Fibroblast of upper back skin (primary cell): ENCODE measurements around the gene ITPR3.
"Not testable (repeated sequence)": the region's sequence is repeated elsewhere in the genome, so short reads cannot be mapped to it uniquely, and the experiment has no call there.

Experiments used
- DNase-seq: peaks from one replicate; pipeline ENCODE4 v3.0.0-alpha.2; 2013

The ITPR3 gene

DNA sequence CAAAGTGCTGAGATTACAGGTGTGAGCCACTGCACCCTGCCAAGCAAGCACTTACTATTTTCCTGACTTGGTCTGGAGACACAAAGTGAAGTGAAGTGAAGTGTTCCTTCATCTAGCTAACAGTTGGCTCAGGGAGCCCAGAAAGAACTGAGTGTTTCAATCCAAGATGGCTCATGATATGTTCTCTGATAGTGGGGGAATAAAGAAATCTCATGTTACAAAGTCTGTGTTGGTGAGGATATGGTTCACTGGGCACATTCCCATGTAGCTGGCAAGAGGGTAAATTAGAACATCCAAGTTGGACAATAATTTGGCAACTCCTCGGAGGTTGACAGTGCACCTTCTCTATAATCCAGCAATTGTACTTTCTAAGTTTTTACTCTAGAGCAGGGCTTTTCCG lies 5.0 kb upstream of the ITPR3 start:
- no peak for DNase-seq

DNA sequence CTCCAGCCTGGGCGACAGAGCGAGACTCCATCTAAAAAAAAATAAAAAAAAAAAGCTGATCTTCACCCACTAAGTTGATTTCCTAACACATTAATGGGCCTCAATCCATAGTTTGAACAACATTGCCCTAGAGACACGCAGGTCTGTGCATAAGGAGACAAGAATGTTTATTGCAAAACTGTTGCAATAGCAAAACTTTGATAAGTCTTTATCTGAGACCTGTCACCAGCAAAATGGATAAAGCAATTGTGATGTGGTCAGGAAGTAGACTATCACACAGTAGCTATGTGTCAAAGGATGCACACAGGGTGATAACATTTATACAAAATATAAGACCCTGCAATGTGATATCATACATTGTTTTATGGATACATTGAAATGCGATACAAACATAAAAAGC lies 4.2 kb upstream of the ITPR3 start:
- DNase-seq: no peak

DNA sequence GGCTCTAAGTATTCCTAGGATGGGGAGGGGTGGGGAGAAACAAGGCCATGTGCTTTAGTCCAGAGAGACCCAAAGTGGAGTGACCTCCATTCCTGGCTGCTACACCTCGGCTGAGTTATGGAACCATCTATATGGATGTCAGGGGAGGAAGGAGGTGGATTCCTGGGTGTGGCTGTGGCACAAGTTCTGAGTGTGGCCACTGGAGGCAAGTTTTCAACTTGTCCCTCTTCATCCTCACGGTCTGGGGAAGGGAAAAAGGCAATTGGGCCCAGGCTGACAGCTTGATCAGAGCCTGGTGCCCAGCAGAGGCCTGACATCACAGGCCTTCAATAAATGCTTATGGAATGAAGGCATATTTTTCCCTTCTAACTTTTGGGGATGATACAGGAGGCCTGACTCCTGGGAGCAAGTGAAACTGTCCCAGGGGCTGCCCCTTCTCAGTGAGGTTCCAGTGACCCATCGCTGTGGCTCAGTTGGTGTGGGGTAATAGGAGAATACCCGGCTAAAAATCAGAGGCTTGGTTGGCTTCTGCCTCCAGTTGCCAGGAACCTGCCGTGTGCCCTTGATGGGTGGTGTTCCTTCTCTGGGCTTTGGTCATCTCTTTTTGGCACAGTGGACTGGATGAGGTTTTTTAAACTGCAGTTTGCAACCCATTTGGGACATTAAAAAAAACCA lies 1.8 kb upstream of the ITPR3 start:
- DNase-seq: no peak

DNA sequence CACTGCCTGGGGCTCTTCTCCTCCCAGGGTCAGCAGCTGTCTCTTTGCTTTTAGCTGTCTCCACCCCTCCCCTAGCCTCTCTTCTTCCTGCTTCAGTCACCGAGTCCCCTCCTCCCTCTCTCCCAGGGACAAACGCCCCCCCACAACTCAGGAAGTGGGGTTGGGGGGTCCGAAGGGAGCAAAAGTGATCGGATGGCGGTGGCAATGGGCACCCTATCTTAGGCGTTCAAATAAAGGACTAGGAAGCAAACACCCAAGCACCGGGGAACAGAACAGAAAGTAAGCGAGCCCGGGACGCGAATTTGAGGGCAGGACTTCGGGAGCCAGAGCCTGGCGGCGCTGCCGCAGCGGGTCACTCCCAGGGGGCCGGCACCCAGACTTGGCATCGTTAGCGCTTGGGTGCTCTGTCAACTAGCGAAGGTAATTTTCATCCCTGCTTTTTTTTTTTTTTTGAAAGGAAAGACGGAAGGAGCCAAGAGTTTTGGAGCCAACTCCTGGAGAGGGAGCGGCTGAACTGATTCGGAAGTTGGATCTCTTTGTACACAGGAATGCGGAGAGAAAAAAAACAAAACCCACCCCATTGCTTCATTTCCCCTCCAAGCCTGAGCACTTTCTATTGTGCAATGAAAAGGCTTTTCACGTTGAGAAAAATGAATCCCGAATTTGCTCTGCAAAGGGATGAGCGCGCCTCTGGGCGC lies 815 bp upstream of the ITPR3 start:
- DNase-seq: peak; percentile 46

DNA sequence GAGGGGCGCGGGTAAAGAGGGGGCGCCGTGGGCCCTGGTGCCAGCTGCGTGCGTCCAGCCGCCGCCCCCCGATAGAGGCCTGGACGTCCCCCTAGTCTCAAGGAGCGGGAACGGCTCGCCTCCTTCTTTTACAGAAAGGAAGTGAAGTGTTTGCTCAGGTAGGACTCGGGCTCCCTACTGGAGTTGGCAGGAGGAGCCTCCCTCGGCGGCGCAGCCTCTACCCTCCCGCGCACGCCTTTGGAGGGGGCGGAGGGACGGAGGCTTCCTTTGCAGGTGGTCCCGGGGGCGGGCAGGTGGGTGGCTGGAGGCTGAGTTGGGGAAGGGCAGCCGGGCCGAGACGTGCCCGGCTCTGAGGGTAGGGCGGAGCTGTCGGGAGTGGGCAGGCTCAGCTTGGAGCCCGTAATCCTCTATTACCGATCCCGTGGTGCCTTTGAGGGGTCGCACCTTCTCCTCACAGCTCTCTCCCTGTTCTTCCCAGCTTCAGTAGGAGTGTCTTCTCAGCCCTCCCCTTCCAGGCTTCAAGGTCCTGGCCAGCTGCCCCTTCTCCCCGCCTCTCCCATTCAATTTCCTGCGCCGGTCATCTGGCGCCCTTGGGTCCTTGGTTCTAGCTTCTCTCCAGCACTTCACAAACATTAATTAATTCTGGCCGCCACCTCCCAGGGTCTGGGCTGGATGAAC lies 728 bp downstream of the ITPR3 start:
- DNase-seq: no peak

DNA sequence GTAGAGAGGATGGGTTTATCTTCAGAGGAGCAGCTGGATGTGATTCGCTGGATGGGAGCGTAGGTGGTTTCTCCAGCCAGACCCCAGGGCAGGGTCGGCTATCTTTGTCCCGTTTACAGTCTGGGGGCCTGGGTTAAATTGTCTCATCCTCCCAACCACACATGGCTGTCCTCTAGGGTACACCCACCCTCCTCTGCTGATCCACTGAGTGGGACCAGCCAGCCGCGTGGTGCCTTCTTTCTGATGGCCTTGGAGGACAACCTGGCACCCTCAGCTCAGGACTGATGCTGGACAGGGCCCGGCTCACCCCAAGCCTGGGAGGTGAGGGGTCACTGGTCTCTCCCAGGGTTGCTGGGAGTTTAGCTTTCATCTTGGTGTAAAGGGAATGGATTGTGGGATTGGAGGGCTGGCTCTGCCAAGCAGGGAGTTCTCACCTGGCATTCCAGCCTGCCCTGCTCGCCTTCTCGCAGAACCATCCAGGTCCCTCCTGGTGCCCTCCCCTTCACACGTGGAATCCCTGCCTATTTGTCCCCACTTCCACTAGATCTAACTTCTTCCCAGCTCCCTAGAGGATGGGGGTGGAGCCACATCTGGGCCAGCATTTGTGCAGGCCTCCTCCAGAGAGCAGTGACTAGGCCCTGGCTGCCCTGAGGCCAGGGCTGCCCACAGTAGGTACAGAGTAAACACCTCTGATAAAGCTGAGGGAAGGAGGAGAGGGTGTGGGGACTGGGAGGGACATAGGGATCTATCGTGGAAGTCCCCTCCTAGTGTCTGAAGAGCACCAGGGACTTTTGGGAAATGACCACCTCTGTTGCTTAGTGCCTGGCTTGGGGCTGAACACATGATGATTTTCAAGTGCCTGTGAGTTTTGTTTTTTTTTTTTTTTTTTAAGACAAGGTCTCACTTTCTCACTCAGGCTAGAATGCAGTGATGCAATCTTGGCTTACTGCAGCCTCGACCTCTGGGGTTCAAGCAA lies 1.6 kb downstream of the ITPR3 start:
- no peak for DNase-seq

DNA sequence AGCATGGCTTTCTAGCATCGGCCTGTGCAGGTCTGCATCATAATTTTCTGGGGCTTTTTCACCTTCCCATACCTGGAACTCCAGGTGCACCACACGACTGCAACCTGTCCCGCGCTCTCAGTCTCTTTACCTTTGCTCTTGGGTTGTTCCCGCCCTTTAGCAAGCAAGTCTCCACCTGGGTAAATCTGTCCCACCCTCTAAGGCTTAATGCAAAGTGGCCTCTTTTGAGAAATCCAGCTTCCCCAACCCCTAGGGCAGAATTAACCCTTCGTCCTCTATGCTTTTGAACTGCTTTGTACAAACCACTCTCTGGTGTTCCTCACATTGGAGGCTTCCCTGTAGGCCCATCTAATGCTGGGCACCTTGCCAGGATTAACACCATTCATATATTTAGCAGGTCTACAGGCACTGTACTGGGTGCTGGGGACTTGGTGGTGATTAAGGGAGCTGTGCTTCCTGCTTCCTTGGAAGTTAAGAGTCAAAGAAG lies 2.8 kb downstream of the ITPR3 start:
- no peak for DNase-seq

DNA sequence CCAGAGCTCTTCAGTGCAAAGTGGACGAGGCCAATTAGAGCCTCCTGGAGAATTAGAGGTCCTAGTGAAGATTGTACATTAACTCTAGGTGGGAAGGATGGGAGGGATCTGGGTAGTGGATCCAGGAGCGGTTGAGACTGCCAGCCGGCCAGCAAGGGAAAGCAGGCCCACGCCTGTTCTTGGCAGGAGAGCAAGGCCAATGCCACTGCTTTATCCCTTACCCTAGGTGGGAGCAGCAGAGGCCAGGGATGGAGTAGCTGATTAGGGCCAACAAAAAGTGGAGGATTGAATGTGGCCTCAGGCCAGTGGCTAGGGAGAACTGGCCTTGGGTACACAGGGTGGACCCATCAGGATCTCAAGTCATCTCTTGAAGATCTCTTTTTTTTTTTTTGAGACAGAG lies 3.7 kb downstream of the ITPR3 start:
- DNase-seq: no peak

DNA sequence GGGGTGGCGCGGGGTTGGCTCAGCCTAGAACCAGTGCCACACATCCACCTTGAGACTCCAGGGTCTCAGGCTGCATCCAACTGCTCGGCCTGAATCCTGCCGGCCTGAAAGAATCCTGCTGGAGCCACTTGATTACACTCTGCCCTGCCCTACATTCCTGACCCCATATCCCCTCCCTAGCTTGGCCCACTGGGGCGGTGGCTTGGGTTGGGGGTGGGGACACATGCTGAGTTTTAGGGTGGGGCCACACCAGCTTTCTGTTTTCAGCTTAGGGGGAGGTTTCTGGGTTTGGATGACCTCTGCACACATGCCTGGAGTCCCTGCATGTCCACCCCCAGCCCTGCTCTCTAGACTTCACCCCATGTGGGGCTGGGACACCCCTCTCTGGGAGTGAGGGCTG lies 6.8 kb downstream of the ITPR3 start:
- no peak for DNase-seq

DNA sequence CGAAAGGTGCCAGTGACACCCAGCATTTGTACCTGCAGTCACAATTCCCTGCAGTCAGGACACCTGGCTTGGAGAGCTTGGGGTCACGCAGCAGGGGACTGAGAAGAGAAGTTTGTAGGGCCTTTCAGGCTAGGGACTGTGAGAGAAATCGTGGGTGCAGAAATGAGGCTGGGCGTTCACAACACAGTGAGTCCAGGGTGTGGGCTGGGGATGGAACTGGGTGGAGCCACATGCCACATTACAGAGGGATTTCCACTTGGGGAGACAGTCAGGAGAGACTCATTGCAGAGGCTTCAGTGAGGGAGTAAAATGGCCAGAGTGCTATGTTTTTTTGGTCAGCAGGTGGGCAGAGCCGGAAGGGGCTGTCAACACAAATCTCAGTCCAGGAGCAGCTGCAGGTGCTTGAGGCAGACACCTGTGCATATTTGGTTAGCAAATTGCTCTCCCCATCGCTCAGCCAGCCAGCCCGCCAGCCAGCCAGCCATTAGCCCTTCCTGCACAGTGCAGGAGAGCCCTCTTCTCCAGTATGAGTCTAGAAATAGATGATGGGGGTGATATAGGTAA lies 7.4 kb downstream of the ITPR3 start:
- no peak for DNase-seq

DNA sequence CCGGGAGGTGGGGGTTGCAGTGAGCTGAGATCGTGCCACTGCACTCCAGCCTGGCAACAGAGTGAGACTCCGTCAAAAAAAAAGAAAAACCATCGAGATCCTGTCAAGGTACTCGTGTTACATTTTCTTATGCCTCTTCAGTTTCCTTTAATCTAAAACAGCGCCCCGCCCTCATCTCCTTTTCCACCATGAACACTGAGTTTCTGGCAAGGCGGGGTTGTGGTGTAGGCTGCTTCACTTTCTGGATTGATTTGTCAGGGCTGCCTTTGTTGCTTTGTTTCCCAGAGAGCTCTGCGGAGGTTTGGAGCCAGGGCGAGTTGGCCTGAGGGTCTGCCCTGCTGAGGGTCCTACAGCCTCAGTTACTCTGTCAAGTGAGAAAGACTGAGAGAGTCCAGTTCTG lies 8.9 kb downstream of the ITPR3 start:
- DNase-seq: no peak

DNA sequence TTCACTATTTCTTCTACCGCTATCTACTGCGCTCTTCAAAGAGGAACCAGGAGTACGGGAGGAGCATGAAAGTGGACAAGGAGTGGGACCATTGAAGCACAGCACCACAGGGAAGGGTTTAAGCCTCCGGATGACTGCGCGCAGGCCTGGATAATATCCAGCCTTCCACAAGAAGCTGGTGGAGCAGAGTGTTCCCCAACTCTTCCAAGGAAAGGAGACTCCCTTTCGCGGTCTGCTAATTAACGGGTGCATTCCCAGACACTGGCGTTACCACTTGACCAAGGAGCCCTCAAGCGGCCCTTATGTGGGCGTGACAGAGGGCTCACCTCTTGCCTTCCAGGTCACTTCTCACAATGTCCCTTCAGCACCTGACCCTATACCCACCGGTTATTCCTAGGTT lies 10.4 kb downstream of the ITPR3 start:
- DNase-seq: not testable (repeated sequence)

DNA sequence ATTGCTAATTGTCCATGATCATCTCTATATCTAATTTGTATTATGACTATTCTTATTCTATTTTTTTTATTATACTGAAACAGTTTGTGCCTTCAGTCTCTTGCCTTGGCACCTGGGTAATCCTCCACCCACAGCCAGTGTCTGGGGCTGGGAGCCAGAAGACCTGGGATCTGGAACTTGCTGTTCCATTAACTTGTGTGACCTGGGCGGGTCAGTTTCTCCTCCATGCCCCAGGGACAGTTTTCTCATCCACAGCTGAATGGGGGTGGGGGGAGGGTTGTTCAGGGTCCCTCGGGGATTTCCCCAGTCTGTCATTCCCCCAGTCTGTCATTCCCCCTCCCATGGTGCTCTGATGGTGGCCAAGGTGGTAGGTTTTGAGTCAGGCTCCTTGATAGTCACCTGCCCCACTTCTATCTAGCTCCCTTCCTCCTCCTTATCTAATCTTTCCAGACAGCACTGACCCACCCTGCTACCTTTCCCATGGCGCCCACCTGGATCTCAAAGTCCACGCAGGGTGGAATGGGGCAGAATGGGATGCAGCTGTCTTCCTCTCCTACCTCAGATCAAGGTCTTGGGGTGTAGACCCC lies 10.9 kb downstream of the ITPR3 start:
- no peak for DNase-seq

DNA sequence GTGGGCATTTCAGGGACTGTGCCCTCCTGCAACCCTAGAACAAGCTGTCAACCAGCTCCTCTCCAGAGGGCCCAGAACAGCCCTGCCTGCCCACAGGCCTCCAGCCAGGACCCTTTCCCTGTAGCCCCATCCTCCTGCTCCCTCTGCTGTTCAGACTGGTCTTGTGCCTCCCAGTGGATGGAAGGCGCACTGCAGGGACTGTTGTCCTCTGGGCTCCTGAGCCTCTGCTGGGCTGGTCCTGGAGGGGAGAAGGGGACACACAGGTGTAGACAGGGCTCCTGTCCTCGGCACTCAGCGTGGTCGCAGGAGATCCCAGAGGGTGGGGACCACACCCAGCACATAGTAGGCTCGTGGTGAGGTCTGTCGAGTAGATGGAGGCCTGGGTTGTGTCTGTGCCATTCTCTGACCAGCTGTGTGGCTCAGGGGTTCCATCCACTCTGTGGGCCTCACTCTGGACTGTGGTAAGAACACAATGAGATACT lies 11.5 kb downstream of the ITPR3 start:
- no peak for DNase-seq

DNA sequence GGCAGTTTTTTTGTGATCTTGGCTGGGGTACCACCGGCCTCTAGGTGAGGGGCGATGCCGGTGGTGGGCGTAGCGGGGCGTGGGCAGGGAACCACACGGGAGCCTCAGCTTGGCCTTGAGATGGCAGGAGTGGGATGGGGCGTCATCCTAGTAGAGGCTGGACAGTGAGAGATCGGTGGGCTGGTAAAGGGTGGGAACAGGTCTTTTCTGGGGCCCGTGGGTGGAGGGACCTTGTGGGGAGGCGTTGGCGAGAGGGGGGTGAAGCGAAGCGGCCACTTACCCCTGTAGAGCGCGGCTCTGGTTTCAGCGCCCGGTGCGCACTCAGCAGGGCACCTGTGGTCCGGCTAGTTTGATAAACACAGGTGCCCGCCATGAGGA lies 12.0 kb downstream of the ITPR3 start:
- no peak for DNase-seq

DNA sequence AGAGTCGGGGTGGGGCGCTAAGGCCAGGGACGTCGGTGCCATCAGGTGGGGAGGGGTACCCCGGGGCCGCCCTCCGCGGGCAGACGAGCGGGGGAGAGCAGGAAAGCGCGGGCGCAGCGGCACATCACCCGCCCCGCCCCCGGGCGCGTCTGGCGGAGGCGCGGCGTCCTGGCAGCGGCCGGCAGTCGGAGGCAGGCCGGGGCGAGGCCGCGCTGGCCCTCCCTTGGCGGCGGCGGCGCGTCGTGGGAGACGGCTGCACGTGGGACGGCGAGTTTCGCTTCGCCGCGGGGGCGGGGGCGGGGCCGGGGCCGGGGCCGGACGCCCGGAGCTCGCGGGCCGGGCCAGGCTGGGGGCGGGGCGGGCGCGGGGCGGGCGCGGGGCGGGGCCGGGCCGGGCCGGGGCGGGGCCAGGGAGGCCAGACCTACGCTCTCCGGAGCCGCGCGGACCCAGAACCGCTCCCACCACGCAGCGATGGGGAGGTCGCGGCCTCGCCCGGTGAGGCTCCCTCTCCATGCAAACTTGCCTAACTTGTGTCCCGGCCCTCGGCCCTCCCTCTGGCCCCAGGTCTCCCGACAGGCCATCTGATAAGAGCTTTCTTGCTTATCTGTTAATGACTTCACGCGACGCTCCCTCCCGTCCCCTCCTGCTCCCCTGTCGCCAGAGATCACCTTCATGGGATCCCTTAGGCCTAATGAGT lies 12.5 kb downstream of the ITPR3 start:
- peak; percentile 28 for DNase-seq

DNA sequence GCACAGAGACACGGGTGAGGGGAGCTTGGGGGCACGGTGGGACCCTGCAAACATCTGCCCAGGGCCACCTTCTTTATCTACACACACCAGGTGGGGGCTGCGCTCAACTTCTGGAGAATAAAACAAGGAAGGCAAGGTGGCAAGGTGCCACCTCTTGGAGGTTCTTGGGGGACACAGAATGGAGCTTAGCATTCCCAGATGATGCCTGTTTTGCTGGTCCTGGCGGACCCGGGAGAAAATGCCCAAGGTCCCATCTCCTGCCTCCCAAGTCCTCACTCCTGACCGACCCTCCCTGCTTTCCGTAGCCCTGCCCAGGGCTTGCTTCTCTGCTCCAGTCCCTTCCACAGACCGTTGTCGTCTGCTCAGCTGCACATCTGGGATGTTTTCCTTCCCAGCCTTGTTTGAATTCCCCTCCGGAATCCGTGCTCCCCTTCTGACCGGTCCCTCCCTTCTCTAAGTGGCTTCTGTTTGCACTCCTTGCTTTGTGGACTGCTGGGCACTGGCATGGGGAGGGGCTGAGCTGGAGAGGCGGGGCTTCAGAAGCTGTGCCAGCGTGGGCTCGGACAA lies 13.1 kb downstream of the ITPR3 start:
- no peak for DNase-seq

DNA sequence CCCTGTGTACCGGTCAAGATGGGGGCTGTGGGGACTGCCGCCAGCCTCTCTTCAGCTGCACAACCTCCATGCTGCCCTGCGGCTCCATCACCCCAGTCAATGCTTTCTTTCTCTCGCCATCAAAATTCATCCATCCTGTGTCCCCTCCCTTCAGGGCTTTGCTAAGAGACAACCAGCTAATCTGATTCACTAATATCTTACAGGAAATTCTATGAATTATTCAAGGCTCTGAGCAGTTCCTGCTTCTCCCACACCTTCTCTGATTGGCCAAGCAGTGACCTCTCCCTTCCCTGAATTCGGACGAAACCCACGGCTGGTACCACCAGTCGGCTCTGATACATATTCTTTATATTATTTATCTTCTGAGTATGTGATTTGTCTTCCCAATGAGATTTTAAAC lies 13.8 kb downstream of the ITPR3 start:
- no peak for DNase-seq

DNA sequence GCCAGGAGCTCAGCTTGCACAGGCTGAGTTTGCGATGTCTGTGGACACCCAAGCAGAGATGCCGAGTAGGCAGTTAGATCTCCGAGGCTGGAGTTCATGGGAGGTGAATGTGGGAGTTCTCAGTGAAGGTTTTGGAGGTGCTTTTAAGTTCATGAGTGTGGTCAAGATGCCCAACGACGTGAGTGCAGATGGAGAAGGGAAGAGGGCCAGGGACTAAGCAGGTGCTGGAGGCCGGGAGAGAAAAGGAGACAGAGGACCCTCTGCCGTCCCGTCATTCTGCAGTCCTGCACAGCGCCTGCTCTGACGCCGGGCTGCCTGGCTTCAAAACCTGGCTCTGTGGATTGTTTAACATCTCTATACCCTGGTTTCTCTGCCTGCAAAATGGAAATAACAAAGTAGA lies 15.5 kb downstream of the ITPR3 start:
- DNase-seq: no peak

DNA sequence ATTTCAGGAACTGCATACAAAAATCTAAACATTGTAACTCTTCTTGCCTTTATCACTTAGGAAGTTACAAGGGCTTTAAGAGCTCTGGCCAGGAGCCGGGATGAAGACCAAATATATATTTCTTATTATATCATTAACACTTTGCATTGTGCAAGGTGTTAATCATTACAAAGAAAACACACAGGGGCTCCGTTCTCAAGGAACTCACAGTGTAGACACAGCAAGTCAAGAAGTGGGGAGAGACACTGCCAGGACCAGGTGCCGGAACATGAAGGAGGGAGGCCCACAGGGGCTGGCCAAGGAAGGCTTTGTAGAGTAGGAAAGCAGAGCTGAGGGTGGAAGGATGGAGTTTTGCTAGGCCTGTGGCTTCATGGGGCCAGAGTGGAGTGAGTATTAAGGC lies 17.4 kb downstream of the ITPR3 start:
- no peak for DNase-seq

DNA sequence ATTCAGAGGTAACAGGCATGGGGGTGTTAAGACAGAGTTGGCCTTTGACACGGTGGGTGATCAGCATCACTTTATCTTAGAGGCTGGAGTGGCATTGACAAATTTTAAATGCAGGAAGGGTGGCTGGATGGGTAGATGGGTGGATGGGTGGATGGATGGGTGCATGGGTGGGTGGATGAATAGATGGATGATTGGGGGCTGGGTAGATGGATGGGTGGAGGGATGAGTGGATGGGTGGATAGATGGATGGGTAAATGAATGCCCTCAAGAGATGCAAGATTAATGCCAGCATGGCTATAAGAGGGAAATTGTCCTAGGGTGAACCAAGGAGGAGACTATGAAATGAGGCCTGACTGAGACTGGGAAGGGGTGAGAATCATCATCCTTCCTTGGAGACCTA lies 18.4 kb downstream of the ITPR3 start:
- no peak for DNase-seq
